Osteoblast (primary cell): ENCODE data around the gene CLSTN2. TPM values are rescaled to one million over a fixed set of nuclear protein-coding genes. Genes with fewer than 3 reads are reported as not detected.

ENCODE experiments used
- DNase-seq: peaks from one replicate; pipeline ENCODE4 v3.0.0; 2011; ENCODE audit warnings: low spot score, mixed read lengths; ENCODE audit not compliant: insufficient read length; ENCODE audit errors: missing footprints
- H2AFZ ChIP-seq: 2 replicates; pipeline ENCODE4 v1.6.0; 2011; ENCODE audit warnings: mild to moderate bottlenecking, low read length
- H3K27ac ChIP-seq: 2 replicates; pipeline ENCODE4 v1.5.1; 2011; ENCODE audit warnings: mild to moderate bottlenecking, low read depth, low read length, moderate library complexity
- H3K27me3 ChIP-seq: 2 replicates; pipeline ENCODE4 v1.6.0; 2012; ENCODE audit warnings: mild to moderate bottlenecking, control low read depth, inconsistent platforms, low read length, moderate library complexity; ENCODE audit not compliant: insufficient read depth
- H3K36me3 ChIP-seq: 2 replicates; pipeline ENCODE4 v1.5.1; 2011; ENCODE audit warnings: mild to moderate bottlenecking, low read length, control low read depth, moderate library complexity; ENCODE audit not compliant: insufficient read depth
- H3K4me1 ChIP-seq: 2 replicates; pipeline ENCODE4 v1.5.1; 2011; ENCODE audit warnings: mild to moderate bottlenecking, low read length, control low read depth, moderate library complexity; ENCODE audit not compliant: insufficient read depth
- H3K4me2 ChIP-seq: 2 replicates; pipeline ENCODE4 v1.6.0; 2011; ENCODE audit warnings: mild to moderate bottlenecking, low read length; ENCODE audit not compliant: insufficient read depth
- H3K4me3 ChIP-seq: fragments of 200-600 bp; sonication (generic); 3 replicates; pipeline ENCODE4 v1.5.1; 2012; ENCODE audit warnings: mild to moderate bottlenecking, low read length, inconsistent platforms; ENCODE audit not compliant: insufficient read depth
- H3K79me2 ChIP-seq: 2 replicates; pipeline ENCODE4 v1.6.0; 2012; ENCODE audit warnings: mild to moderate bottlenecking, low read length, control low read depth, inconsistent platforms; ENCODE audit not compliant: insufficient read depth
- H3K9me3 ChIP-seq: 2 replicates; pipeline ENCODE4 v1.5.1; 2011; ENCODE audit warnings: low read depth, low read length, control low read depth
- H4K20me1 ChIP-seq: 2 replicates; pipeline ENCODE4 v1.6.0; 2012; ENCODE audit warnings: mild to moderate bottlenecking, low read length, control low read depth; ENCODE audit not compliant: insufficient read depth
- total RNA-seq: library from RNA; depleted of rRNA; stranded (reverse); fragments of >200 nt; gene quantifications from 2 replicates; pipeline ENCODE4 v1.2.3, GENCODE V29; 2012
- TF ChIP-seq, protein P1 (sequence below): IDR thresholded peaks from 2 replicates; pipeline ENCODE4 v1.5.1; 2011; ENCODE audit warnings: mild to moderate bottlenecking, low read depth, low read length, moderate library complexity; ENCODE audit errors: extremely low read depth

The CLSTN2 gene
- total RNA-seq, 1 donor = under 0.01 TPM

- Histone ChIP-seq H3K4me3 (no peak overlapping the region), H2AFZ (no peak overlapping the region), H3K4me2 (no peak overlapping the region), H3K27ac (no peak overlapping the region), H3K36me3 (no peaks in the 10 kb centered on the region), H3K4me1 (no peaks in the 10 kb centered on the region), H3K9me3 (no peaks in the 10 kb centered on the region), H4K20me1 (no peaks in the 10 kb centered on the region), H3K27me3 (no peaks in the 10 kb centered on the region), H3K79me2 (no peaks in the 10 kb centered on the region)
- TF ChIP-seq, protein P1, sequence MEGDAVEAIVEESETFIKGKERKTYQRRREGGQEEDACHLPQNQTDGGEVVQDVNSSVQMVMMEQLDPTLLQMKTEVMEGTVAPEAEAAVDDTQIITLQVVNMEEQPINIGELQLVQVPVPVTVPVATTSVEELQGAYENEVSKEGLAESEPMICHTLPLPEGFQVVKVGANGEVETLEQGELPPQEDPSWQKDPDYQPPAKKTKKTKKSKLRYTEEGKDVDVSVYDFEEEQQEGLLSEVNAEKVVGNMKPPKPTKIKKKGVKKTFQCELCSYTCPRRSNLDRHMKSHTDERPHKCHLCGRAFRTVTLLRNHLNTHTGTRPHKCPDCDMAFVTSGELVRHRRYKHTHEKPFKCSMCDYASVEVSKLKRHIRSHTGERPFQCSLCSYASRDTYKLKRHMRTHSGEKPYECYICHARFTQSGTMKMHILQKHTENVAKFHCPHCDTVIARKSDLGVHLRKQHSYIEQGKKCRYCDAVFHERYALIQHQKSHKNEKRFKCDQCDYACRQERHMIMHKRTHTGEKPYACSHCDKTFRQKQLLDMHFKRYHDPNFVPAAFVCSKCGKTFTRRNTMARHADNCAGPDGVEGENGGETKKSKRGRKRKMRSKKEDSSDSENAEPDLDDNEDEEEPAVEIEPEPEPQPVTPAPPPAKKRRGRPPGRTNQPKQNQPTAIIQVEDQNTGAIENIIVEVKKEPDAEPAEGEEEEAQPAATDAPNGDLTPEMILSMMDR = no peak
- DNase-seq = no peak
These were observed 159.5 kb downstream of the CLSTN2 start for GRCh38 chr3:140094487-140094886.

- no peak for DNase-seq
- Histone ChIP-seq H3K36me3 (no peaks in the 10 kb centered on the region), H3K4me1 (no peaks in the 10 kb centered on the region), H3K4me3 (no peak overlapping the region), H4K20me1 (no peaks in the 10 kb centered on the region), H2AFZ (no peak overlapping the region), H3K4me2 (no peak overlapping the region), H3K27me3 (no peaks in the 10 kb centered on the region), H3K27ac (no peak overlapping the region), H3K9me3 (no peaks in the 10 kb centered on the region), H3K79me2 (no peaks in the 10 kb centered on the region)
- TF ChIP-seq, protein P1 = no peak
These were observed 161.1 kb downstream of the CLSTN2 start for GRCh38 chr3:140096037-140096436.

DNA sequence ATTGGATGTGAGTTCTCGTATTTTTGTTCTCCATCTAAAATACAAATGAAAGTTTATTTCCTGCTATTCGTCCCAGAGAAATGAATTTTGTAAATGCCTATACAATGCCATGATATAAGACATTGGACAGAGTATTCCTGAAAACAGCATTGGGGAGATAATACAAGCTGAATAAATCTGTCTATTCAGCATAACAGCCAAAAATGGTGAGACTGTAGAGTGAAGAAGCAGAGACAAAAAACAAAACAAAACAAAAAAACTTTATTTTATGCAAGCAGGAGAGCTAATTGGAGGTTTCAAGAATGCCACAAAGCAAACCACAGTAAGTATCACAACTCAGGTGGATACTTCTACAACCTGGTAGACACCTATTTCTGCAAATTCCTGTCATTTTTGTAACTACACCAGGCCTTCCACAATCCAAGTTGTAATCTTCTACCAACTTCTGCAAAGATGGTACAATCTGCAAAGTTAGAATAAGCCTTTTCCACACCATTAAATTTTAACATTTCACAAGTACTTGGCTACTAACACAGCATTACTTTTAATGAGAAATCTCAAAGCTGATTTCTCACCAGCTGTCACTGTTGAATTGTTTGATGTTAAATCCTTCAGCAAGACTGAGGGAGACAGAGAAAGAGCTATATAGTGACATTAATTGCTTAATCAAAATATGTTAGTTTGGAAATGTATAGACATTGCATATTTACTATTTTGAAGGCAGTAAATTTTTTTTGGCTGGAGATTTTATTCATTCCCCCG lies 163.1 kb downstream of the CLSTN2 start:
- Histone ChIP-seq H3K36me3 (no peaks in the 10 kb centered on the region), H3K79me2 (no peaks in the 10 kb centered on the region), H3K9me3 (no peaks in the 10 kb centered on the region), H3K27ac (no peak overlapping the region), H3K4me2 (no peak overlapping the region), H3K4me3 (no peak overlapping the region), H2AFZ (no peak overlapping the region), H4K20me1 (no peaks in the 10 kb centered on the region), H3K27me3 (no peaks in the 10 kb centered on the region), H3K4me1 (no peaks in the 10 kb centered on the region)
- TF ChIP-seq, protein P1 = no peak
- peak; percentile 60 for DNase-seq

DNA sequence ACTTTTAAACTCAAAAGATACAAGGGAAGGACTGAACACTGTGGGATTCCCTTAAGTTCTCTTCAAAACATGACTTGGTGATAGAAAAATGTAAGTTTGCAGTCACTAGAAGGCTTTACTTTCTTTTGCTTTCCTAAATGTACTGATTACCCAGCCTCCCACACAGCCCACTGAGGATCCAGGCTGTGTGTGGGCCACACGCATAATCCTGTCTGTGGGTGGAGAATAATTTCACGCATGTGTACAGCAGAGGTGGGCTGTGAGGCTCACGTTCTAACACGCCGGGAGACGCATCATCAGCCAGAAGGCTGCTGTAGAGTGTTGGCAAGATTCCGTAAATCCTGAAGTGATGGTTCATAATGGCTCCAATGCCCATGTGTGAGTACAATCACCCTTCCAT lies 165.5 kb downstream of the CLSTN2 start:
- Histone ChIP-seq H3K4me1 (no peaks in the 10 kb centered on the region), H2AFZ (no peak overlapping the region), H3K9me3 (no peaks in the 10 kb centered on the region), H3K27me3 (no peaks in the 10 kb centered on the region), H3K79me2 (no peaks in the 10 kb centered on the region), H3K27ac (no peak overlapping the region), H3K4me3 (no peak overlapping the region), H3K4me2 (no peak overlapping the region), H4K20me1 (no peaks in the 10 kb centered on the region), H3K36me3 (no peaks in the 10 kb centered on the region)
- TF ChIP-seq, protein P1 = no peak
- DNase-seq = no peak
